ENCODE measurements around the gene CLTA. TPM values are rescaled to one million over a fixed set of nuclear protein-coding genes. Genes with fewer than 3 reads are reported as not detected.

Gene CLTA
- total and polyA plus RNA-seq, 2 donors (not counting 3 experiments of a cell fraction or from before 2014, with no cell fraction given): 229 to 317 TPM

DNA sequence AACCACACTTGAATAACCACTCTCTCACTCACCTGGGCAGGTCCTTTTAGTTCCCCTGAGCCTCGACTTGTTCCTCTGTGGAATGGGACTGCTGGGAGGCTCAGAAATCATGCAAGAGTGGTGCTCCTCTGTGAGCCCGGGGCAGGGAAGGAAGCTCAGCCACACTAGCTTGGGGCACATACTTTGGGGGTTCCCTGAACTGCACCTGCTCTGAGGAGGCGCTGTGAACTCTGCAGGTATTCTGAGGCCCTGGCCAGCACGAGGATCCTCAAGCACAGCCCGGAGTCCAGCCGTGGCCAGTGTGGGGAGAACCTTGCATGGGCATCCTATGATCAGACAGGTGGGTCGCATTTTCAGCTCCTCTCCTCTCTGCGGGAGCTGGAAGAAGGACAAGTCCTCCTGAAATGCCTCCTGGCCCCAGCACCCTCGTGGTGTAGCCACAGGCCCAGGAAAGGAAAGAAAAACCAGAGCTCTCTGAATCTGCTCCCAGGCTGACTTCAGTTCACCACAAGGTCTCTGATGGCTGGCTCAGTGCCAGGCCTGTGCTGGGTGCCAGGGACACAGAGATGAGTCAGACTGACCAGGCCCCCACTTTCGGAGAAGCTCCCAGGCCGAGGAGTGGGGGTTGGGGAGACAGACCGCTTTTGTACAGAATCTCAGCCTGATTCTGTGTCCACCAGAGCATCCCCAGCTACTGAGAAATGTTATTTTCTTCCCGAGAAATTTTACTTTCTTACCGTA, 42.2 kb upstream of the CLTA start:
- Histone ChIP-seq H3K36me3 (ENCODE audit: control insufficient read depth in 2 of 2, extremely low read depth in 1 of 2, insufficient read depth in 2 of 2, low read length in 2 of 2) (no peaks in the 10 kb centered on the region), H3K4me3 (replicated peaks in 1 of 3; ENCODE audit: insufficient read depth in 1 of 3, low read depth in 1 of 3, low read length in 3 of 3) (no peak overlapping the region), H3K9me1 (replicated peaks; ENCODE audit: control insufficient read depth, extremely low read depth, insufficient read depth, low read length) (no peaks in the 10 kb centered on the region), H3K27me3 (ENCODE audit: control insufficient read depth in 2 of 2, insufficient read depth in 2 of 2, low read length in 2 of 2) (no peaks in the 10 kb centered on the region), H4K20me1 (replicated peaks; ENCODE audit: control insufficient read depth, extremely low read depth, insufficient read depth, low read length) (no peaks in the 10 kb centered on the region), H3K27ac (ENCODE audit: insufficient read depth, low read depth, low read length) (peak overlapping the region; percentile 69), H3K4me2 (ENCODE audit: insufficient read depth, low read length) (peak overlapping the region; percentile 59), H3K79me2 (ENCODE audit: control insufficient read depth, insufficient read depth, low read length) (no peaks in the 10 kb centered on the region), H3K4me1 (ENCODE audit: control insufficient read depth, extremely low read depth, insufficient read depth, low read length) (peaks cover 35% of the 10 kb centered on the region), H3K9ac (replicated peaks; ENCODE audit: extremely low read depth, insufficient read depth, low read length) (peak overlapping the region; percentile 18), H3K9me3 (replicated peaks; ENCODE audit: control insufficient read depth, insufficient read depth, low read length) (no peaks in the 10 kb centered on the region), H2AFZ (ENCODE audit: low read depth, low read length) (no peak overlapping the region)
- ChIA-PET POLR2A (interaction anchor here (1.4 kb wide), 1 partner anchor 42 kb away, joined by 4 read pairs; the partner anchor contains the start of gene CLTA), CTCF (interaction anchor here (0.7 to 3.5 kb wide), 11 partner anchors 12 to 194 kb away, joined by 3 to 54 read pairs (median 5); partner anchors contain the start of genes CLTA and GLIPR2)
- BruUV-seq (replicated peaks): no TSS peak
- intact Hi-C loops (cut with micrococcal nuclease) (loop anchor here (2.0 kb wide), 1 partner anchor 14 kb away; no protein-coding TSS in a partner anchor), dilution Hi-C loops (cut with MboI; ENCODE audit: extremely low pct_ligation_motif_present, low sequenced_read_pairs) (no loop called here)
- TF ChIP-seq MYC (IDR thresholded peaks at IDR 0.05; ENCODE audit: low read depth, low read length) (no peak), POLR2AphosphoS5 (IDR thresholded peaks at IDR 0.05; ENCODE audit: insufficient read depth, low read depth, low read length) (peak; percentile 49), FOS (IDR thresholded peaks at IDR 0.05; ENCODE audit: borderline replicate concordance, insufficient read depth, low read length) (peak; percentile 78), JUN (IDR thresholded peaks at IDR 0.05; ENCODE audit: borderline replicate concordance, insufficient read depth, insufficient read length, low read depth) (peak; percentile 42)
- FAIRE-seq: peak; percentile 97
- peak; percentile 86 for DNase-seq (ENCODE audit: low read depth, low spot score)

DNA sequence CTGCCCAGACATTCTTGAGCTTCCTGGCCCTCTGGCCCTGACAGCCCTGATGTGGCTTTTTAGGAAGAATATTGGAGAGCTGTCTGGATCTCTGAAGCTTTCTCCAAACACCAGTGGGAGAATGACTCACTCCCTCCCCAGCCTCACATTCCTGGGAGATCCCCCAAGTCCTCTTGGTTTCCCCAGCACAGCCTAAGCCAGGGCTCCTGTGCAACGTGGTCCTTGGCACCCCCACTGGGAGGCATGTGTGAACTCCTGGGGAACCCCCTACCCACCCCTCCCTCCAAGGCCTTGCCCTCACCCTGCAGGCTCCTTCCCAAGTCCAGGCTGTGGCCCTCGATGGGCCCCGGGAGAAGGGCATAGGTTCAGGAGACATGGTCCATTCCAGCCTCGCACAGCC, 41.5 kb upstream of the CLTA start:
- H4K20me1 ChIP-seq (replicated peaks; ENCODE audit: control insufficient read depth, extremely low read depth, insufficient read depth, low read length): no peaks in the 10 kb centered on the region
- no peaks in the 10 kb centered on the region for H3K79me2 ChIP-seq (ENCODE audit: control insufficient read depth, insufficient read depth, low read length)
- no peaks in the 10 kb centered on the region for H3K9me1 ChIP-seq (replicated peaks; ENCODE audit: control insufficient read depth, extremely low read depth, insufficient read depth, low read length)
- dilution Hi-C loops (cut with MboI; ENCODE audit: extremely low pct_ligation_motif_present, low sequenced_read_pairs): no loop called here
- H3K4me1 ChIP-seq (ENCODE audit: control insufficient read depth, extremely low read depth, insufficient read depth, low read length): peaks cover 37% of the 10 kb centered on the region
- peak overlapping the region; percentile 18 for H3K9ac ChIP-seq (replicated peaks; ENCODE audit: extremely low read depth, insufficient read depth, low read length)
- no peak for TF ChIP-seq GATA2 (IDR thresholded peaks at IDR 0.05; ENCODE audit: insufficient read depth, insufficient read length, low read depth, low read length)
- H3K36me3 ChIP-seq (ENCODE audit: control insufficient read depth in 2 of 2, extremely low read depth in 1 of 2, insufficient read depth in 2 of 2, low read length in 2 of 2): no peaks in the 10 kb centered on the region
- peak overlapping the region; percentile 69 for H3K27ac ChIP-seq (ENCODE audit: insufficient read depth, low read depth, low read length)
- BruUV-seq (replicated peaks): no TSS peak
- peak overlapping the region; percentile 59 for H3K4me2 ChIP-seq (ENCODE audit: insufficient read depth, low read length)
- CTCF ChIA-PET: interaction anchor here (0.7 to 3.5 kb wide), 10 partner anchors 12 to 141 kb away, joined by 3 to 54 read pairs (median 5); partner anchors contain the start of genes CLTA and GLIPR2
- no peak overlapping the region for H3K4me3 ChIP-seq (replicated peaks in 1 of 3; ENCODE audit: insufficient read depth in 1 of 3, low read depth in 1 of 3, low read length in 3 of 3)
- FAIRE-seq (no peak), DNase-seq (ENCODE audit: low read depth, low spot score) (peak; percentile 42)
- H3K9me3 ChIP-seq (replicated peaks; ENCODE audit: control insufficient read depth, insufficient read depth, low read length): no peaks in the 10 kb centered on the region
- intact Hi-C loops (cut with micrococcal nuclease): loop anchor here (2.0 kb wide), 1 partner anchor 14 kb away; no protein-coding TSS in a partner anchor
- no peaks in the 10 kb centered on the region for H3K27me3 ChIP-seq (ENCODE audit: control insufficient read depth in 2 of 2, insufficient read depth in 2 of 2, low read length in 2 of 2)
- POLR2A ChIA-PET: interaction anchor here (1.4 kb wide), 1 partner anchor 41 kb away, joined by 4 read pairs; the partner anchor contains the start of gene CLTA
- no peak overlapping the region for H2AFZ ChIP-seq (ENCODE audit: low read depth, low read length)

Data from endothelial cell of umbilical vein (primary cell).